OCI-LY3 (cell line): Measurements from ENCODE around the gene ARHGAP25.

Experiments used
- H2AFZ ChIP-seq: fragments of 200-600, 300-600 bp; shearing (Covaris generic); 2 replicates; pipeline ENCODE4 v1.6.0; 2014; ENCODE audit warnings: antibody characterized with exemption, low read depth, low read length
- H3K27ac ChIP-seq: fragments of 200-600, 300-600 bp; sonication (generic); 2 replicates; pipeline ENCODE4 v1.5.1; 2014; ENCODE audit warnings: mild to moderate bottlenecking, low read length, moderate library complexity, mixed read lengths
- H3K27me3 ChIP-seq: fragments of 200-600, 300-600 bp; sonication (generic); 2 replicates; pipeline ENCODE4 v1.6.1; 2014; ENCODE audit warnings: low read depth, low read length, mixed read lengths
- H3K36me3 ChIP-seq: fragments of 200-600, 300-600 bp; sonication (generic); replicated peaks from 2 replicates; pipeline ENCODE3; 2014; ENCODE audit warnings: low read depth, low read length, mixed read lengths
- H3K4me1 ChIP-seq: fragments of 300-600, 200-600 bp; sonication (generic); 2 replicates; pipeline ENCODE4 v1.6.1; 2014; ENCODE audit warnings: low read length, mixed read lengths
- H3K4me2 ChIP-seq: fragments of 200-600, 300-600 bp; sonication (generic); 2 replicates; pipeline ENCODE4 v1.6.1; 2014; ENCODE audit warnings: low read length, mixed read lengths
- H3K4me3 ChIP-seq: fragments of 300-600, 200-600 bp; sonication (generic); 2 replicates; pipeline ENCODE4 v1.5.1; 2014; ENCODE audit warnings: antibody characterized with exemption, mild to moderate bottlenecking, low read length, moderate library complexity
- H3K79me2 ChIP-seq: fragments of 300-600, 200-600 bp; shearing (Covaris generic); 2 replicates; pipeline ENCODE4 v1.6.1; 2014; ENCODE audit warnings: mild to moderate bottlenecking, low read length, mixed read lengths
- H3K9ac ChIP-seq: fragments of 300-600, 200-600 bp; shearing (Covaris generic); 2 replicates; pipeline ENCODE4 v1.6.0; 2014; ENCODE audit warnings: mild to moderate bottlenecking, low read length, moderate library complexity
- H3K9me3 ChIP-seq: fragments of 200-600, 300-600 bp; shearing (Covaris generic); 2 replicates; pipeline ENCODE4 v1.6.1; 2014; ENCODE audit warnings: low read length, mixed read lengths; ENCODE audit not compliant: insufficient read depth
- H4K20me1 ChIP-seq: fragments of 200-600, 300-600 bp; sonication (generic); 2 replicates; pipeline ENCODE4 v1.6.1; 2016; ENCODE audit warnings: low read length, mixed read lengths; ENCODE audit not compliant: insufficient read depth
- EZH2phosphoT487 ChIP-seq: fragments of 200-600 bp; shearing (Covaris generic); IDR thresholded peaks from 2 replicates; pipeline ENCODE4 v1.6.1; 2018; ENCODE audit warnings: antibody characterized with exemption, mixed run types, low read depth
- TF ChIP-seq, protein P1 (sequence below): fragments of 200-600, 300-600 bp; sonication (generic); IDR thresholded peaks from 2 replicates; pipeline ENCODE4 v1.5.1; 2014; ENCODE audit warnings: antibody characterized with exemption, low read length, low read depth

Gene ARHGAP25

DNA sequence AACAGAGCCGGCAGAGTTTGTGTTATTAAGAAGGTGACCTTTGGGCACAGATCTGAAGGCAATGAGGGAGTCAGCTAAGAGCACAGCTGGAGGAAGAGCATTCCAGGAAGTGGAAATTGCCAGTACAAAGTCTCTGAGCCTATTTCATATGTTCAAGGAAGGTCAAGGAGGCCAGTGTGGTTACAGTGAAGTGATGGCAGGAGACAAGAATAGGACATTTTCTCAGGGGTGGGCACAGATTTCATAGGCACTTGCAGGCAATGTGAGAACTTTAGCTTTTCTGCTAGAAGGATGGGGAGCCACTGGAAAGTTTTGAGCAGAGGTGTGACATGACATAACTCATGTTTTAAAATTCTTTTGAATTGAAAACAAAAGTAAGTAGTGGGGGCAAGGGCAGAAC is 50.3 kb downstream of the ARHGAP25 start:
- H3K4me1 ChIP-seq, result peaks cover 97% of the 10 kb centered on the region
- no peaks in the 10 kb centered on the region for H3K9me3 ChIP-seq
- no peaks in the 10 kb centered on the region for H3K27me3 ChIP-seq
- peaks cover 87% of the 10 kb centered on the region for H3K79me2 ChIP-seq
- H4K20me1 ChIP-seq, result peaks cover 54% of the 10 kb centered on the region
- H3K36me3 ChIP-seq, result peaks cover 81% of the 10 kb centered on the region
- no peak overlapping the region for H2AFZ ChIP-seq
- TF ChIP-seq EZH2phosphoT487, result no peak
- TF ChIP-seq, protein P1, sequence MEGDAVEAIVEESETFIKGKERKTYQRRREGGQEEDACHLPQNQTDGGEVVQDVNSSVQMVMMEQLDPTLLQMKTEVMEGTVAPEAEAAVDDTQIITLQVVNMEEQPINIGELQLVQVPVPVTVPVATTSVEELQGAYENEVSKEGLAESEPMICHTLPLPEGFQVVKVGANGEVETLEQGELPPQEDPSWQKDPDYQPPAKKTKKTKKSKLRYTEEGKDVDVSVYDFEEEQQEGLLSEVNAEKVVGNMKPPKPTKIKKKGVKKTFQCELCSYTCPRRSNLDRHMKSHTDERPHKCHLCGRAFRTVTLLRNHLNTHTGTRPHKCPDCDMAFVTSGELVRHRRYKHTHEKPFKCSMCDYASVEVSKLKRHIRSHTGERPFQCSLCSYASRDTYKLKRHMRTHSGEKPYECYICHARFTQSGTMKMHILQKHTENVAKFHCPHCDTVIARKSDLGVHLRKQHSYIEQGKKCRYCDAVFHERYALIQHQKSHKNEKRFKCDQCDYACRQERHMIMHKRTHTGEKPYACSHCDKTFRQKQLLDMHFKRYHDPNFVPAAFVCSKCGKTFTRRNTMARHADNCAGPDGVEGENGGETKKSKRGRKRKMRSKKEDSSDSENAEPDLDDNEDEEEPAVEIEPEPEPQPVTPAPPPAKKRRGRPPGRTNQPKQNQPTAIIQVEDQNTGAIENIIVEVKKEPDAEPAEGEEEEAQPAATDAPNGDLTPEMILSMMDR, result no peak
- peak overlapping the region; percentile 48 for H3K4me3 ChIP-seq
- peak overlapping the region; percentile 83 for H3K4me2 ChIP-seq
- peak overlapping the region; percentile 99 for H3K27ac ChIP-seq
- H3K9ac ChIP-seq, result peak overlapping the region; percentile 49

DNA sequence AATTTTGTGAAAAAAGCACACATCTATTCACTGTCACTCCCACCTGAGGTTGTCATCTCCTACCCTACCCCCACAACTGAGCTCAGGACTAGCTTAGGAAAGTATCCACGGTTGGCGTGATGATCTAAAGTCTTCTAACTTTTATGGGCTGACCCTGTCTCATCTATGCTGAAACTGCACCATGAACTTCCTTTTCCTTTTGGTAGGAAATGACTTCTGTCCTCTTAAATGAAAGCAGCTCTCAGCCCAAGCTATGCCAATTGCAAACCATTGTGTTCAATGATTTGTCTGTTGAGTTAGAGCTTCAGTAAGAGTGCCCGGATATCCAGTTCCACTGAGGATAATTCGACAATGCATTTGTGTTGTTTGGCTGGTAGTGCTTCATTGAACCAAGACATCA is 52.7 kb downstream of the ARHGAP25 start:
- H2AFZ ChIP-seq, result no peak overlapping the region
- TF ChIP-seq EZH2phosphoT487, result no peak
- TF ChIP-seq, protein P1, result no peak
- peak overlapping the region; percentile 30; the same call in 1 of the 2 replicates for H3K4me3 ChIP-seq
- peak overlapping the region; percentile 99 for H3K27ac ChIP-seq
- H4K20me1 ChIP-seq, result peaks cover 44% of the 10 kb centered on the region
- peaks cover 81% of the 10 kb centered on the region for H3K36me3 ChIP-seq
- peak overlapping the region; percentile 68; the same call in 1 of the 2 replicates for H3K9ac ChIP-seq
- no peaks in the 10 kb centered on the region for H3K27me3 ChIP-seq
- H3K4me2 ChIP-seq, result peak overlapping the region; percentile 83
- peaks cover 97% of the 10 kb centered on the region for H3K4me1 ChIP-seq
- H3K9me3 ChIP-seq, result no peaks in the 10 kb centered on the region
- H3K79me2 ChIP-seq, result peaks cover 87% of the 10 kb centered on the region

GRCh38 chr2:68789603-68790002 is 55.0 kb downstream of the ARHGAP25 start:
- peaks cover 55% of the 10 kb centered on the region for H4K20me1 ChIP-seq
- no peaks in the 10 kb centered on the region for H3K27me3 ChIP-seq
- H3K9ac ChIP-seq, result peak overlapping the region; percentile 89
- H2AFZ ChIP-seq, result no peak overlapping the region
- H3K4me2 ChIP-seq, result peak overlapping the region; percentile 82
- H3K27ac ChIP-seq, result peak overlapping the region; percentile 99
- H3K9me3 ChIP-seq, result no peaks in the 10 kb centered on the region
- H3K36me3 ChIP-seq, result peaks cover 85% of the 10 kb centered on the region
- peaks cover 97% of the 10 kb centered on the region for H3K4me1 ChIP-seq
- peaks cover 87% of the 10 kb centered on the region for H3K79me2 ChIP-seq
- no peak overlapping the region; the same call in 1 of the 2 replicates for H3K4me3 ChIP-seq
- peak; percentile 91 for TF ChIP-seq EZH2phosphoT487
- TF ChIP-seq, protein P1, result no peak

DNA sequence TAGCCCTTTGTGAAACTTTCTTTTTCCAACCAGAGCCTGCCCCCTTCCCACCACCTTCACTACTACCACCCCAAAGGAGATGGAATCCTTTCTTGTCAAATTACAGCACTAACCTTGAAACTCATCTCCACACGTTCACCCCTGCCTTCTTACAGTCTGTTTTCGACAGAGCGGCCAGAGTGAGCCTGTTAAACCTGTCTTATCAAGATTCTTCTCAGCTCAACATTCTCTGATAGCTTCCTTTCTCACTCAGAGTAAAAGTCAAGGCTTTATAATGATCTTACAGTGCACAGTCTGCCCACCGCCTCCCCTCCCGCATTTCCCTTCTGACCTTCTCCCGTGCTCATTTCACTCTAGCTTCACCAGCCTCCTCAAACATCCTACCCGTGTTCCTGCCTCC is 56.0 kb downstream of the ARHGAP25 start:
- Histone ChIP-seq H3K4me3 (peak overlapping the region; percentile 67), H3K27ac (peak overlapping the region; percentile 99), H3K9me3 (no peaks in the 10 kb centered on the region), H3K9ac (peak overlapping the region; percentile 89), H2AFZ (no peak overlapping the region), H3K36me3 (peaks cover 85% of the 10 kb centered on the region), H3K79me2 (peaks cover 87% of the 10 kb centered on the region), H3K4me2 (peak overlapping the region; percentile 82), H3K4me1 (peaks cover 97% of the 10 kb centered on the region), H4K20me1 (peaks cover 55% of the 10 kb centered on the region), H3K27me3 (no peaks in the 10 kb centered on the region)
- TF ChIP-seq EZH2phosphoT487, result no peak
- TF ChIP-seq, protein P1, result no peak
